ENCODE data around the gene ELMO1.

The ELMO1 gene

DNA sequence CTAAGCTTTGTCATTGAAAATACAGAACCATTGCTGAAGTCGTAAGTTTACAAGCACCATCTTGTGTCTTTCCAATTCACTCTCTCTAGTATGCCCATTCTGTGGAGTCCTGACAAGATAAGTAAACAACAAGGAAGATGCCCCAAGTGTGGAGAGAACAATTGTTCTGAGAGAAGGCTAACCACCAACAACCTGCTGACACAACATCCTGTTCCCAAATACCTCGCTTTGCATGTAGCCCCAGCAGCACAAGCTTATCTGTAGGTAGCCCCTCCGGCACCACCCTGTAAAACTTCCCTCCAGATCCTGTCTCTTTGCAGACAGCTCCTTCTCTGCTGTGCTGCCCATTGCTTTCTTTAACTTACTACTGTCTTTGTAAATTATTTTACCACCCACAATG is 491.0 kb downstream of the ELMO1 start:
- Histone ChIP-seq H4K12ac (ENCODE audit: low read depth, low read length) (no peak overlapping the region), H3K27me3 (ENCODE audit: insufficient read depth, low read length) (no peaks in the 10 kb centered on the region), H2AK5ac (ENCODE audit: low read length) (no peak overlapping the region), H3K23ac (ENCODE audit: low read length) (no peak overlapping the region), H3K4ac (ENCODE audit: low read depth, low read length) (no peak overlapping the region), H3K14ac (ENCODE audit: low read length) (no peak overlapping the region), H3K79me2 (ENCODE audit: control insufficient read depth, insufficient read depth, low read length, poor library complexity) (no peaks in the 10 kb centered on the region), H3K4me3 (ENCODE audit: low read depth, low read length) (no peak overlapping the region), H4K91ac (ENCODE audit: low read depth, low read length) (no peak overlapping the region), H2BK12ac (ENCODE audit: low read length) (no peak overlapping the region), H2AFZ (ENCODE audit: insufficient read depth, low read length, poor library complexity) (no peak overlapping the region), H4K8ac (ENCODE audit: low read depth, low read length) (no peak overlapping the region), H2BK5ac (ENCODE audit: low read depth, low read length, poor library complexity) (no peak overlapping the region), H3K36me3 (ENCODE audit: control insufficient read depth in 1 of 2, insufficient read depth in 2 of 2, low read length in 2 of 2) (no peaks in the 10 kb centered on the region), H3K4me2 (ENCODE audit: low read length) (no peak overlapping the region), H3K4me1 (ENCODE audit: control insufficient read depth in 1 of 2, insufficient read depth in 2 of 2, low read length in 2 of 2) (peaks cover 0 to 3% of the 10 kb centered on the region in 2 experiments), H3K9me3 (ENCODE audit: insufficient read depth, low read depth, low read length) (peaks cover 1% of the 10 kb centered on the region), H3K79me1 (ENCODE audit: low read length) (no peaks in the 10 kb centered on the region), H2BK120ac (ENCODE audit: insufficient read depth, low read length, poor library complexity) (no peak overlapping the region), H3K27ac (ENCODE audit: low read depth, low read length) (no peak overlapping the region), H3K9ac (ENCODE audit: low read length) (no peak overlapping the region), H3K18ac (ENCODE audit: low read length) (no peak overlapping the region)
- DNase-seq, result no peak
- no CpG with 5 or more reads among the region's 3 CpGs for WGBS (ENCODE audit: extremely low coverage, insufficient coverage, insufficient read length)

GRCh38 chr7:36956814-36957213 is 491.9 kb downstream of the ELMO1 start:
- Histone ChIP-seq H2AFZ (ENCODE audit: insufficient read depth, low read length, poor library complexity) (no peak overlapping the region), H3K79me1 (ENCODE audit: low read length) (no peaks in the 10 kb centered on the region), H4K12ac (ENCODE audit: low read depth, low read length) (no peak overlapping the region), H2AK5ac (ENCODE audit: low read length) (no peak overlapping the region), H3K4ac (ENCODE audit: low read depth, low read length) (no peak overlapping the region), H3K79me2 (ENCODE audit: control insufficient read depth, insufficient read depth, low read length, poor library complexity) (no peaks in the 10 kb centered on the region), H3K18ac (ENCODE audit: low read length) (no peak overlapping the region), H3K4me2 (ENCODE audit: low read length) (no peak overlapping the region), H3K4me3 (ENCODE audit: low read depth, low read length) (no peak overlapping the region), H3K23ac (ENCODE audit: low read length) (no peak overlapping the region), H2BK12ac (ENCODE audit: low read length) (no peak overlapping the region), H2BK120ac (ENCODE audit: insufficient read depth, low read length, poor library complexity) (no peak overlapping the region), H2BK5ac (ENCODE audit: low read depth, low read length, poor library complexity) (no peak overlapping the region), H3K14ac (ENCODE audit: low read length) (no peak overlapping the region), H3K27ac (ENCODE audit: low read depth, low read length) (no peak overlapping the region), H3K9ac (ENCODE audit: low read length) (no peak overlapping the region), H3K36me3 (ENCODE audit: control insufficient read depth in 1 of 2, insufficient read depth in 2 of 2, low read length in 2 of 2) (no peaks in the 10 kb centered on the region), H4K91ac (ENCODE audit: low read depth, low read length) (no peak overlapping the region), H4K8ac (ENCODE audit: low read depth, low read length) (no peak overlapping the region), H3K9me3 (ENCODE audit: insufficient read depth, low read depth, low read length) (peaks cover 1% of the 10 kb centered on the region), H3K4me1 (ENCODE audit: control insufficient read depth in 1 of 2, insufficient read depth in 2 of 2, low read length in 2 of 2) (peaks cover 0 to 3% of the 10 kb centered on the region in 2 experiments), H3K27me3 (ENCODE audit: insufficient read depth, low read length) (no peaks in the 10 kb centered on the region)
- no peak for DNase-seq
- WGBS (ENCODE audit: extremely low coverage, insufficient coverage, insufficient read length), result no CpG with 5 or more reads among the region's 6 CpGs

DNA sequence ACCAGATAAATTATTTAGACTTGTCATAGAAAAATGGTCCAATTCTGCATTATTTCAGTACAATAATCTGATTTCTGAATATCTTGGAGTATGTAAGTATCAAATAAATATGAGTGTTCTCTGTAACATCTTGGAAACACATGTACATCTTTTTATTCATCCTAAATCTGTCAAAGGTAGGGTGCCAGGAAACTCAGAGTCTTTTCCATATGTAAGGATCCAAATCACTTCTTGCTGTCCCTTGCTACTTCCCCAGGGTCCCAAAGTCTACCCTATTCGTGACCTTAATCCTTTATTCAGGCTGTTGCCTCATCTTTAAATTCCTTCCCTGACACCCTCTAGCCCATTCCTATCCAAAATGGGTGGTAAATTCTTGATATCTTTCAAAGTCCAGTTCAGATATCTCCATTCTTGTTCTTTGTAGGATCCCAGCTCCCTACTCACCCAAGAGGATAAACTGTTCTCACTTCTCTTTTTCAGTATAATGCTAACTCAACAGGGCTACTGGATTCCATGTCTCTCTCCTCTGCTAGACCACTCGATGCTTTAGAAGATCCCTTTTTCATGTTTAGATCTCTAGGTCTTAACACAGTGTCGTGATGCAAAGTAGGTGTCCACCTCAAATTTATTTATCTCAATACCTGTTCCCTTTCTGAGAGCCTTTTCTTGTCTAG is 493.1 kb downstream of the ELMO1 start:
- no peak overlapping the region for H2BK120ac ChIP-seq (ENCODE audit: insufficient read depth, low read length, poor library complexity)
- no peak overlapping the region for H2AK5ac ChIP-seq (ENCODE audit: low read length)
- H3K18ac ChIP-seq (ENCODE audit: low read length), result no peak overlapping the region
- H3K4me2 ChIP-seq (ENCODE audit: low read length), result no peak overlapping the region
- peaks cover under 1 to 4% of the 10 kb centered on the region in 2 experiments for H3K4me1 ChIP-seq (ENCODE audit: control insufficient read depth in 1 of 2, insufficient read depth in 2 of 2, low read length in 2 of 2)
- H2BK5ac ChIP-seq (ENCODE audit: low read depth, low read length, poor library complexity), result no peak overlapping the region
- H4K8ac ChIP-seq (ENCODE audit: low read depth, low read length), result no peak overlapping the region
- no CpG with 5 or more reads among the region's 3 CpGs for WGBS (ENCODE audit: extremely low coverage, insufficient coverage, insufficient read length)
- no peak overlapping the region for H3K4me3 ChIP-seq (ENCODE audit: low read depth, low read length)
- no peak overlapping the region for H2BK12ac ChIP-seq (ENCODE audit: low read length)
- no peaks in the 10 kb centered on the region for H3K27me3 ChIP-seq (ENCODE audit: insufficient read depth, low read length)
- H3K23ac ChIP-seq (ENCODE audit: low read length), result no peak overlapping the region
- H3K14ac ChIP-seq (ENCODE audit: low read length), result no peak overlapping the region
- H3K9me3 ChIP-seq (ENCODE audit: insufficient read depth, low read depth, low read length), result peaks cover 1% of the 10 kb centered on the region
- no peak overlapping the region for H3K9ac ChIP-seq (ENCODE audit: low read length)
- no peaks in the 10 kb centered on the region for H3K79me2 ChIP-seq (ENCODE audit: control insufficient read depth, insufficient read depth, low read length, poor library complexity)
- no peak overlapping the region for H3K27ac ChIP-seq (ENCODE audit: low read depth, low read length)
- no peaks in the 10 kb centered on the region for H3K79me1 ChIP-seq (ENCODE audit: low read length)
- peaks cover 0 to 5% of the 10 kb centered on the region in 2 experiments for H3K36me3 ChIP-seq (ENCODE audit: control insufficient read depth in 1 of 2, insufficient read depth in 2 of 2, low read length in 2 of 2)
- H4K91ac ChIP-seq (ENCODE audit: low read depth, low read length), result no peak overlapping the region
- H3K4ac ChIP-seq (ENCODE audit: low read depth, low read length), result no peak overlapping the region
- DNase-seq, result no peak
- no peak overlapping the region for H4K12ac ChIP-seq (ENCODE audit: low read depth, low read length)
- H2AFZ ChIP-seq (ENCODE audit: insufficient read depth, low read length, poor library complexity), result no peak overlapping the region

DNA sequence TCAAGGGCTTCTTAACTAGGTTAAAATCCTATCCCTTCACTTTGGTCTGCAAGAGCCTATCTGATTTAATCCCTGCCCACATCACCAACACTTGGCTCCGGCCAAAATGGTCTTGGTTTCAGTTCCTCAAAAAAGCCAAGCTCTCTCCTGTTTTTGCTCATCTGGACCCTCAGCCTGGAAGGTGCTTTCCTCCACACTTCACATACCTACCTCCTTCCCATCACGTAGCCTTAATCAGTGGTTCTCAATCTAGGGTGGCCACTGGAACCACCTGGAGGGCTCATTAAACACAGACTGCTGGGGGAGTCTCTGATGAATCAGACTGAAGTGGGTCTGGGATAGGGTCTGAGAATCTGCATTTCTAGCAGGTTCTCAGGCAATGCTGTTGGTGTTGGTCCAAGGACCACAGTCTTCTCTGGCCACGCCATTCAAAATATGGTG is 497.4 kb downstream of the ELMO1 start:
- H3K79me1 ChIP-seq (ENCODE audit: low read length), result no peaks in the 10 kb centered on the region
- no peaks in the 10 kb centered on the region for H3K27me3 ChIP-seq (ENCODE audit: insufficient read depth, low read length)
- H4K12ac ChIP-seq (ENCODE audit: low read depth, low read length), result no peak overlapping the region
- peaks cover 0 to 6% of the 10 kb centered on the region in 2 experiments for H3K36me3 ChIP-seq (ENCODE audit: control insufficient read depth in 1 of 2, insufficient read depth in 2 of 2, low read length in 2 of 2)
- H4K91ac ChIP-seq (ENCODE audit: low read depth, low read length), result no peak overlapping the region
- no peak overlapping the region for H3K23ac ChIP-seq (ENCODE audit: low read length)
- H2BK5ac ChIP-seq (ENCODE audit: low read depth, low read length, poor library complexity), result no peak overlapping the region
- no peak overlapping the region for H3K4me2 ChIP-seq (ENCODE audit: low read length)
- H3K27ac ChIP-seq (ENCODE audit: low read depth, low read length), result no peak overlapping the region
- no peak overlapping the region for H2AFZ ChIP-seq (ENCODE audit: insufficient read depth, low read length, poor library complexity)
- no peak overlapping the region for H3K4me3 ChIP-seq (ENCODE audit: low read depth, low read length)
- no CpG with 5 or more reads among the region's 3 CpGs for WGBS (ENCODE audit: extremely low coverage, insufficient coverage, insufficient read length)
- no peak overlapping the region for H3K9ac ChIP-seq (ENCODE audit: low read length)
- H3K14ac ChIP-seq (ENCODE audit: low read length), result no peak overlapping the region
- H3K79me2 ChIP-seq (ENCODE audit: control insufficient read depth, insufficient read depth, low read length, poor library complexity), result no peaks in the 10 kb centered on the region
- H3K4me1 ChIP-seq (ENCODE audit: control insufficient read depth in 1 of 2, insufficient read depth in 2 of 2, low read length in 2 of 2), result peaks cover 2 to 5% of the 10 kb centered on the region in 2 experiments
- H2BK12ac ChIP-seq (ENCODE audit: low read length), result no peak overlapping the region
- no peak overlapping the region for H3K18ac ChIP-seq (ENCODE audit: low read length)
- DNase-seq, result no peak
- no peak overlapping the region for H2BK120ac ChIP-seq (ENCODE audit: insufficient read depth, low read length, poor library complexity)
- no peak overlapping the region for H2AK5ac ChIP-seq (ENCODE audit: low read length)
- H4K8ac ChIP-seq (ENCODE audit: low read depth, low read length), result no peak overlapping the region
- H3K9me3 ChIP-seq (ENCODE audit: insufficient read depth, low read depth, low read length), result no peaks in the 10 kb centered on the region
- no peak overlapping the region for H3K4ac ChIP-seq (ENCODE audit: low read depth, low read length)

All from trophoblast cell (in vitro differentiated cells and primary cell).